ENCODE measurements around the gene NRG3.
"Not testable (repeated sequence)": the region's sequence is repeated elsewhere in the genome, so short reads cannot be mapped to it uniquely, and the experiment has no call there.

The NRG3 gene

DNA sequence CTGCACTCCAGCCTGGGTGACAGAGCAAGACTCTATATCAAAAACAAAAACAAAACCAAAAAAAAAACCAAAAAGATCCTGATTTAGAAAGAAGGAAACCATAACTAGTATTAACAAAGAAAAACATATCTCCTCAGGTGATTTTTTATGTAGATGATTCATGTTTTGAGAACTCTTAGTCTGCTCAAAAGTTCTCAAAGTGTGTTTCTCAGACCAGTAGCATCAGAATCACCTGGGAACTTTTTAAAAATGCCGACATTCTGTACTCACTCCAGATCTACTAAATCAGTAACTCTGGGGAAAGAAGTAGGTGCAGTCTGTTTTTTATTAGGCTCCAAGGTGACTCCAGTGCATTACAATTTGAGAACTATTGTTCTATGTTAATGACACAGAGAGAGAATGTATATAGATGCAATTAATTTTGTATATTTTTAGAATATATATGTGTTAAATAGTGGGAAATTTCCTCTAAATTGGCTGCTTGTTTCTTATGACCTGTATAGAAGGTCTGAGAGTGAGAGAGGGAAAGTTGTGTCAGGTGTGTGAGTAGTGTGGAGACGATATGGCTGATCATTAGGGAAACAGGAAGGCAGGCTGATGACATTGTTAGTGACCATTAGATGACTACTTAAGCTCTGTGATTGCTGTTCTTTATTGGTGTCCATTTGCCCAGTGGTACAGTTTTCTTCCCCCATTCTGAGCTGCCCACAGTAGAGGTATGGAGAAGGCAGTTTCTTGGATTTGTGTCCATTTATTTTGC is 1075.0 kb downstream of the NRG3 start:
- no peak for DNase-seq

DNA sequence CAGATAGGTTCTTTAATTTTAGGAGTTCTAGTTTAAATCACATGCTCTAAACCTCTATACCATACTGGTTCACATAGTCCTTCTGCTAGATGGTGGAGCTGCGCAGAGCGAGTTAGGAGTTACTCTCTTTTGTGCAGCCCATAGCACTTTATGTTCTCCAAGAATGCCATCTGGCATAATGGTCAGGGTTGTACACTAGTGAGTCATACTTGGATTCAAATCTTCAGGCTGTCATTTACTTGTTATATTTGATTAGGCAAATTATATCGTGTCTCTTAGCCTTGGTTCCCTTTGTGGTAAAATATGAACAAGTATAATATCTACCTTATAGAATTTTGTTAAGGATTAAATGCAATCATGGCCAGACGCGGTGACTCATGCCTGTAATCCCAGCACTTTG is 1078.3 kb downstream of the NRG3 start:
- DNase-seq = no peak

DNA sequence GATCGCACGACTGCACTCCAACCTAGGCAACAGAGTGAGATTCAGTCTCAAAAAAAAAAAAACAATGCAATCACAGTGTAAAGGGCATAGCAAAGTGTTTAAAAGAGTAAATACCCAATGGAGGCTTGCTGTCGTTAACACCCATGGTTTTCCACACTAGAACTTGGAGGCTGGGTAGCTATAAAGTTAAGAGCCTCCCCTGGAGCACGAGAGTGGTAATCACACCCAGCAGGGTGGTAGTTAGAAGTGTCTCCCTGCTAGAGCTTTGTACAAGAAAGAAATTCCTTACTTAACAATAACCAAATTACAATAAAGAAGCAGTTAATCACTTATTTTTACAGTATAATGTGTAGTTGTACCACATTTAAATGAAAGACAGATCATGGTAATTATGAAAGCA is 1078.9 kb downstream of the NRG3 start:
- DNase-seq = no peak

DNA sequence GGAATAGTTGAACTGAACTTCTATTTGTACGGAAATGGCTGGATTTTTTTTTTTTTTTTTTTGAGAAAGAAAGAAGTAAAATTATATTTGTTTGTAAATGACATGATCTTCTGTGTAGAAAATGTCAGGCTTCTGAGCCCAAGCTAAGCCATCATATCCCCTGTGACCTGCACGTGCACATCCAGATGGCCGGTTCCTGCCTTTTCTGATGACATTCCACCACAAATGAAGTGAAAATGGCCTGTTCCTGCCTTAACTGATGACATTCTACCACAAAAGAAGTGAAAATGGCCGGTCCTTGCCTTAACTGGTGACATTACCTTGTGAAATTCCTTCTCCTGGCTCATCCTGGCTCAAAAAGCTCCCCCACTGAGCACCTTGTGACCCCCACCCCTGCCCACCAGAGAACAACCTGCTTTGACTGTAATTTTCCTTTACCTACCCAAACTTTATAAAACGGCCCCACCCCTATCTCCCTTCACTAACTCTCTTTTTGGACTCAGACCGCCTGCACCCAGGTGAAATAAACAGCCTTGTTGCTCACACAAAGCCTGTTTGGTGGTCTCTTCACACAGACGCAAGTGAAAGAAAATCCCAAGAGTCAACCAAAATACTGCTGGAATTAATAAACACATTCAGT is 1085.5 kb downstream of the NRG3 start:
- not testable (repeated sequence) for DNase-seq

DNA sequence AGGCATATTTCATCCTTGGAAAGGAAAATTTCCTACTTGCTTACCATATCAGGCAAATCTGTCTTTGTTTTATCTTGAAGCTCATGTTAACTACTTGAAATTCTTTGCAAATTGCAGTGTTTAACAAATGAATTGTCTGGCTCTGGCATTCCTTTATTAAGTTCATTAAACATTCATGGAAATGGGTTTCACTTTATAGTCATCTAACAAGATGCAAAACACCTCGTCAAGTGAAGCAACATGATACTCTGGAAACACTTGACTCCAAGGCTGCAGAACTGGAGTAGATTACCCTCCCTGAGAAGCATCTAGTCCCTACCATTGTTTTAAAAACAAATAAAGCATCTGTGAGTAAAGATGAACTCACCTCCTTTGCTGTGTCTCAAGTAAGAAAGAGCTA is 1086.9 kb downstream of the NRG3 start:
- no peak for DNase-seq

DNA sequence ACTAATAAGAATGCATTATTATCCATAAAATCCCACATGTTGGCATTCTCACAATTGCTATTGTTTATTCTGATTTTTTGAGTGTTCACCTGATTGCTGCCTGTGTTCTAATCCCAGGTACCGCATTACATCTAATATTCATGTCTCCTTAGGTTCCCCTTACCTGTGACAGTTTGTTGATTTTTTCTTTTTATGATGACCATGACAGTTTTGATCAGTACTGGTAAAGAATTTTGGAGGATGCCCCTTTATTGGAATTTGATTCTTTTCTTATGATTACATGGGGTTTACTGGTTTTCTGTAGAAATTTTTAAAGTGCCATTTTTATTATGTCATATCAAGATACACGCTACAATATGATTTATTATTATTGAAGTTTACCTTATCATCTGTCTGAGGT is 1091.1 kb downstream of the NRG3 start:
- DNase-seq = no peak

DNA sequence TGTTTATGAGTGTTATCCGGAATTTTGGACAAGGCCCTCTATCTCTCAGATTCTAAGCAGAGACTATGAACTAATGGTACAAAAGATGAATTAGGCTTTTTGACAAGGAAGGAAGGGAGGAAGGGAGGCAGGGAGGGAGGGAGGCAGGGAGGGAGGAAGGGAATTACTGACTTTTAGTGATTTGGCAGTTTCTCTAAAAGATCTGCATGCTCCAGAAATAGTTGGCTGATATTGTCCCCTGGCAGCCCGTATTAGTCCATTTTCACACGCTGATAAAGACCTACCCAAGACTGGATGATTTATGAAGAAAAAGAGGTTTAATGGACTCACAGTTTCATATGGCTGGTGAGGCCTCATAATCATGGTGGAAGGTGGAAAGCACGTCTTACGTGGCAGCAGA is 1093.5 kb downstream of the NRG3 start:
- DNase-seq = no peak

DNA sequence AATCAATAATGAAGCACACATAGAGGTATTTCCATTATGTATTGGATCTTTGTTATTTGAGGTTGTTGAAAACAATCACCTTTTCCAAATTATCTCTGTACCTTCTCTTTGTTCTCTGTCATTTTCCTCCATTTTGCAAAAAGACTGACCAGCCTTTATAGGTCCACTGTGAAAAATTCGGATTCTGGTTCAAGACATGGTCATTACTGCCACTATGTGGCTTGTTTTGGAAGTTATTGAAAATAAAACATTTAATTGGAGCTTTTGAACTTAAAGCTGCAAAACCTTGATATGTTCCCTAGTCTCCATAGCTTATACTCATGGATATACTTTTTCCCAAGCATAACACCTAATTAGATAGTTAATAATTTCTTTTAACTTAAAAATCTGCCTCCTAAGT is 1094.4 kb downstream of the NRG3 start:
- no peak for DNase-seq

DNA sequence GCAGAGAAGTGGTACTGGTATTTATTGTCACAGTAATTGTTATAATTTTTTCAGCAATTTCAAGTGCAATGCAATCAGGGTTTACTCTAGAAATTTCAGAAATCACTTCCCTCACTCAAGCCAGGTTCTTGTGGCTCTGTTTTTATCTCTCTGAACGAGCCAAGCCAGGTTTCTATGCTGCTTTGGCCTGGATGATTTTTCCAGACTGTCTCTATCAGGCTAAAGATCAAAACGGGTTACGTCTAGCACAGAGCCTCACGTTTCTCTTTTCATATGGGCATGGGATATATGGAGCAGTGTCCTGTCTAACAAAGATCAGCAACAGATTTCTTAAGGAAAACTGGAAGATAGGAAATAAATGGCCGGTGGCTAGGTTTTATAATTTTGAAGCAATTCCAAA is 1105.3 kb downstream of the NRG3 start:
- DNase-seq = no peak

DNA sequence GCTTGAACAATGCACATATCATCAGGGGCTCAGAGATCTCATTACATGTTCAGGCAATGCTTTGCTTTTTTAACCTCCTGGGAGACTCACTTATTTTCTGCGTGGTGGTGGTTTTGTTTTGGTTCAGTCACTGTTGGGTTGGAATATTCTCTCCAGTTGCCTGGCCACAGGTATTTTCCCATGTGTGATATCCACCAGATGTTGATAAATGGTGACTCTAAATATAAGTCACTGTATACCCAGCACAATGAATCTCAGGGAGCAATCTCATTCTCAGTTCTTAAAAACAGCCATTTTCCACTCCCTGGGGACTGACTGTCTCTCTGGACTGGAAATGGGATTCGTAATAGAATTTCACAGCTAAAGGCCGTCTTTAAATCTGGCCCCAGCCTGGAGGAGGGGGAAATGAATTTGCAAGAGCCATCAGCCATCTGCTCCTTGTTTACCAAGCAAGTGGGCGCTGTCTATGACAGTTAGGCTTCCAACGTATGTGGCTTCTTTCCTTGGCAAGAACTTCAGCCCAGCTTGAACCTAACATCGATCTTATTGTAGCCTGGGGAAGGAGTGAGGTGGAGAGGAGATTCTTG is 1106.2 kb downstream of the NRG3 start:
- no peak for DNase-seq

DNA sequence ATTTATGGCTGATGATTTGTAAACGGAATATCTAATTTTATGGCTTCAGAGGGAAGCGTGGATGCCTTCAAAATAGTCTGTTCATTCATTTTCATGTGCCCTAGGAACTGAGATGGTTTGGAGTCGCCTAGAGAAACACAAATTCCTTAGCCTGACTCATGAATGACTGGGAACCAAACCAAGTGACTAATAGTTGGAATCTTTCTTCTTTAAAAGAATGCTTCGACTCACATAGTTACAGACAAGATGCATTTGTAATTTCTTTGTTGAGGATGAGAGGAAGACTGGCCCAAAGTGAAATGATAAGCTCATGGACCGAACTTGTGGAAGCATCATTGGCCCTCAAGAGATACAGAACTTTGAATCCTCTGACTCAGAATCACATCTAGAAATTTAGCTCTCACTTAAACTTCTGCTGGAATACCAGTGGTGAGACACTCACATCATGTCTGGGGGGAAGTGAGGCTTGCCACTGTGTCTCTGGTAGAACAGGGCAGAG is 1107.2 kb downstream of the NRG3 start:
- DNase-seq = no peak

DNA sequence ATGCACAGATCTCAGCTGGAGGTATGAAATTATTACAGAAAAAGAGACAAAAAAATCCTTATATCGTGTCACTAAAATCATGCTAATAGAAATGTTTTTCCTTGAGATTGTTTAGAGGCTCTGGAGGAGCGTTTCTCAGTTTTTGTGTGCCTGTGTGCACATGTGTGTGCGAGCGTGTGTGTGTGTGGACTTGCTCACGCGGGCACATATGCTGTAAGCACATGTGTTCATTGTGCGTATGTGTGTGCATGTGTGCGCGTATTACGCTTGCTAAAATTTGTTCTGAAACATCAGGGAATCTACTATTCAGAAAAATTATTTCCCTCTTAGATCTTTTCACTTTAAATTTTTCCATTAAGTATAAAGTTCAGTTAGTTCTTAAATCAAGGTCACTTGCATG is 1111.2 kb downstream of the NRG3 start:
- no peak for DNase-seq

DNA sequence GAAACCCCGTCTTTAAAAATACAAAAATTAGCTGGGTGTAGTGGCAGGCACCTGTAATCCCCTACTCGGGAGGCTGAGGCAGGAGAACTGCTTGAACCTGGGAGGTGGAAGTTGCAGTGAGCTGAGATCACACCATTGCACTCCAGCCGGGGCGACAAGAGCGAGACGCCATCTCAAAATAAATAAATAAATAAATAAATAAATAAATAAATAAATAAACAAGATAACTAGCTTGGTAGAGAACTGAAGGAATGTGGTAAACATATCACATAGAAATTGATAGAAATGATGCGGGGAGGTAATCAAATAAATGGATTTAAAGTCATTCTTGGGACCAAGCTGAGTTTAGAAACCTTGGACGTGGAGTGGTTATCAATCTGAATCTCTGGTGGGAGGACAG is 1131.5 kb downstream of the NRG3 start:
- DNase-seq = not testable (repeated sequence)

DNA sequence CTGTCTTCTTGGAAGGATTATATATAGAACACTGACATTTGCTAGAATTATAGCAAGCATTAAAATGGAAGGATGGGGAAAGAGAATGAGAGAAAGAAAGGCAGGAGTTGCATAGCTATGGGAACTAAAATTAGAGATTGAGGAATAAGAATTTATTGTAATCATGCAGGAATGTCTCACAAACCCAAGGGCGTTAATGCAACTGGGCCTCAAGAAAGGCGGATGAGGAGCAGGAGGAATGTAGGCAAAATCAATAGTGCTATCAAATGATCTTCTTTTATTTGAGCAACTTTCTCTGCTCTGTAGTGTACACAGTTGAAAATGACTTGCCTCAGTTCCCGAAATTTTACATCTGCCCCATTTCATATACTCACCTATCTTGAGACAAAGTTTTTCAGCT is 1132.5 kb downstream of the NRG3 start:
- DNase-seq = no peak

DNA sequence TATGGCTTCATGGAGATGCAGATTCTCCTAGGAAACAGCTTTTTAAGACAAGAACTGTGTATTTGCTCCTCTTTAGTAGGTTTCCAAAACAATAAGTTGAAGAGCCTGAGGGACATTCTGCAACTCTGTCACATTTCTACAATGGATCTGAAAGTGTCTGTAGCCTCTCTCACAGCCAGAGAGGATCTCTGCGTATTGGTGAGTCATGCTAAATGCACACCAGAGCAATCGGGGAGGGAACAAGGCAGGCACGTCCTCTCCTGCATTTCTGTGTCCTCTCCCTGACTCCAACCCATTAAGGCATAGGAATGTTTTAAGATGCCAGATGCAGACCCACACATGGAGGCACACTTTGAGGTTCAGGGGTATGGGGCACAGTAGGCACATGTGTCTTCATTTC is 1137.9 kb downstream of the NRG3 start:
- no peak for DNase-seq

DNA sequence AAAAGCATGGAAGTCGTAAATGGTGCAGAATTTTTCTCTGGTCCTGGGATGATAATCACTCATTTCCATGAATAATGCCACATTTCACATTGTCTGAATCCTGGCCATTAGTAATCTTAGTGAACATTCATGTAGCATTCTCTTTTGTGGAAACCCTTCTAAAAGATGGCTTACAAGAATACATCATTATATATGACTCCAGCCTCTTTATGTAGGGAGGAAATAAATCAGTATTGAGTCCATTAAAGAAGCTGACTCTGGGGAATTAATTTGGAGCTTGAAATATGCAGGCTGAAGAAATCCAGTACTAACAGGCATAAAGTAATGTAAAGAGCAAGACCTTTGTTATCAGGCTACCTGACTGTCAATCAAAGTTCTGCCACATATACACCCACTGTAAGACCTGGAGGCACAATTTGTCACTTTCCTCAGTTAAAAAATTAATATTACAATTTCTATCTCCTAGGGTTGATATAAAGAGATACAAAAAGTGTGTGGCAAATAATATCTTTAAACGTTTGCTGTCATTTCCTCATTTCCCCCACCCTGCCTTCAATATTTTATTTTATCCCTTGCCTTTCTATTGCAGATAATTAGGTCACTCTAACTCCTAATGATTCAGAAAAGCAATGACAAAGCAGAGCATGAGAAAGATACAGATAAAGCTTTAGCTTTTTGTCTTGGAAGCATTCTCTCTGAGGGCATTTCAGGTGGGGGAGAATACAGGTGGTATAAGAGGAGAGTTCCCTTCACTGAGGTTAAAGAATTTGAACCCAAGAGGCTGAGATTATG is 1142.3 kb downstream of the NRG3 start:
- DNase-seq = no peak

DNA sequence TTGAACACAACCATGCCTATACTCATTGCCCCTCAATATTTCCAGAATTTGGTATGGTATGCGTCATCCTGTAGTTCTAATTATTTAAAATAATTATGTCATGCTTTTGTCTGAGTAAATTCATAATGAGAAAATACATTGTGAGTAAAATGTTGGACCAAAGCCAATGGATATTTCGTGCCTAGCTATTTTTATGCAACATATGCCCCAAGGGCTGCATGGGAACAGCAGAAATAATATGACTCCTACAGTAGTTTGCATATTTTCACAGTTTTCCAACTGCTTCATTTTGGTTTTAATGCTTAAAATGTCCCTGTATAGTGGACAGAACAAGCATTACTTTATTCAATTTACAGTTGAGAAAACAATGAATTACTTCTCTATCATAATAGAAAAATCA is 1148.7 kb downstream of the NRG3 start:
- DNase-seq = no peak

Data from stimulated activated CD4-positive, alpha-beta T cell treated with anti-CD3 and anti-CD28 coated beads, Interleukin-4, amount 100 ng/mL, for 1 hour (primary cell).